OCI-LY7 (cell line): ENCODE measurements around the gene MMP20.

Experiments used
- EZH2phosphoT487 ChIP-seq: fragments of 200-600 bp; sonication (generic); IDR thresholded peaks from 2 replicates; pipeline ENCODE4 v1.6.1; 2018; ENCODE audit warnings: low read depth, borderline replicate concordance, mild to moderate bottlenecking, mixed run types, antibody characterized with exemption, low read length, moderate library complexity, mixed read lengths
- TF ChIP-seq, protein P1 (sequence below): fragments of 200-600 bp; sonication (generic); conservative IDR thresholded peaks from 2 replicates; pipeline ENCODE4 v1.5.1; 2014; ENCODE audit warnings: mild to moderate bottlenecking, antibody characterized with exemption, low read length, moderate library complexity, mixed read lengths

DNA sequence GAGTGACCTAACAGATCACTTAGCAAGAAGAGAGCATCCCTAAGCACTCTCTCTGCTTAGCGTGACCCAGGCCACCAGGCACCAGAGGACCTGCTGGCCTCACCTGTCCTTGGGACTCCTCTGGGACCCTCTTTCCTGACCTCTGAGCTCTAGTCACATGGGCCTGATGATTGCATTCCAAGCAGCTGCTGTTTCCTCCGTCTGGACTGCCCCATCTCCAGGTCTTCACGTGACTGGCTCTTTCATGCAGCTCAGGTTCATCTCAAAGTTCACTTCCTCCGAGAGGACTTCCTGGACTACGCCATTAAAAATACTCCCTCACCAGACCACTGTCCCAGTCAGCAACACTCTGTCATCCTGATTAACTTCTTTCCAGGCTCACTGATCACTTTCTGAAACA, 2.9 kb downstream of the MMP20 start:
- TF ChIP-seq, protein P1, sequence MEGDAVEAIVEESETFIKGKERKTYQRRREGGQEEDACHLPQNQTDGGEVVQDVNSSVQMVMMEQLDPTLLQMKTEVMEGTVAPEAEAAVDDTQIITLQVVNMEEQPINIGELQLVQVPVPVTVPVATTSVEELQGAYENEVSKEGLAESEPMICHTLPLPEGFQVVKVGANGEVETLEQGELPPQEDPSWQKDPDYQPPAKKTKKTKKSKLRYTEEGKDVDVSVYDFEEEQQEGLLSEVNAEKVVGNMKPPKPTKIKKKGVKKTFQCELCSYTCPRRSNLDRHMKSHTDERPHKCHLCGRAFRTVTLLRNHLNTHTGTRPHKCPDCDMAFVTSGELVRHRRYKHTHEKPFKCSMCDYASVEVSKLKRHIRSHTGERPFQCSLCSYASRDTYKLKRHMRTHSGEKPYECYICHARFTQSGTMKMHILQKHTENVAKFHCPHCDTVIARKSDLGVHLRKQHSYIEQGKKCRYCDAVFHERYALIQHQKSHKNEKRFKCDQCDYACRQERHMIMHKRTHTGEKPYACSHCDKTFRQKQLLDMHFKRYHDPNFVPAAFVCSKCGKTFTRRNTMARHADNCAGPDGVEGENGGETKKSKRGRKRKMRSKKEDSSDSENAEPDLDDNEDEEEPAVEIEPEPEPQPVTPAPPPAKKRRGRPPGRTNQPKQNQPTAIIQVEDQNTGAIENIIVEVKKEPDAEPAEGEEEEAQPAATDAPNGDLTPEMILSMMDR = no peak
- TF ChIP-seq EZH2phosphoT487 = no peak
